ENCODE measurements around the gene BBS10. TPM values are rescaled to one million over a fixed set of nuclear protein-coding genes. Genes with fewer than 3 reads are reported as not detected.

Gene BBS10
- total RNA-seq, 1 donor from 2014 or later = 3.8 TPM

- no peaks in the 10 kb centered on the region for H3K9me3 ChIP-seq
- TF ChIP-seq CTCF (IDR thresholded peaks at IDR 0.05) = no peak
- no peaks in the 10 kb centered on the region for H3K36me3 ChIP-seq
- H3K4me1 ChIP-seq = no peaks in the 10 kb centered on the region
- DNase-seq (ENCODE audit: low spot score in 2 of 2) = no peak
- no peaks in the 10 kb centered on the region for H3K27me3 ChIP-seq
- H3K27ac ChIP-seq = no peak overlapping the region
- H3K4me3 ChIP-seq = no peak overlapping the region
- intact Hi-C loops (cut with DNase I) = no loop called here
Observed at GRCh38 chr12:76313299-76313698, 34.9 kb downstream of the BBS10 start.

GRCh38 chr12:76312315-76312714 lies 35.9 kb downstream of the BBS10 start:
- intact Hi-C loops (cut with DNase I) = no loop called here
- DNase-seq (ENCODE audit: low spot score in 2 of 2) = no peak
- Histone ChIP-seq H3K27me3 (no peaks in the 10 kb centered on the region), H3K4me3 (no peak overlapping the region), H3K9me3 (no peaks in the 10 kb centered on the region), H3K4me1 (no peaks in the 10 kb centered on the region), H3K36me3 (no peaks in the 10 kb centered on the region), H3K27ac (no peak overlapping the region)
- no peak for TF ChIP-seq CTCF (IDR thresholded peaks at IDR 0.05)

GRCh38 chr12:76311796-76312195 lies 36.4 kb downstream of the BBS10 start:
- Histone ChIP-seq H3K9me3 (no peaks in the 10 kb centered on the region), H3K4me3 (no peak overlapping the region), H3K4me1 (no peaks in the 10 kb centered on the region), H3K36me3 (no peaks in the 10 kb centered on the region), H3K27ac (no peak overlapping the region), H3K27me3 (no peaks in the 10 kb centered on the region)
- intact Hi-C loops (cut with DNase I) = no loop called here
- no peak for DNase-seq (ENCODE audit: low spot score in 2 of 2)
- no peak for TF ChIP-seq CTCF (IDR thresholded peaks at IDR 0.05)

GRCh38 chr12:76310110-76310509 lies 38.1 kb downstream of the BBS10 start:
- H3K27me3 ChIP-seq = no peaks in the 10 kb centered on the region

GRCh38 chr12:76308866-76309265 lies 39.3 kb downstream of the BBS10 start:
- Histone ChIP-seq H3K4me3 (no peak overlapping the region), H3K27me3 (no peaks in the 10 kb centered on the region), H3K4me1 (no peaks in the 10 kb centered on the region), H3K9me3 (no peaks in the 10 kb centered on the region), H3K36me3 (no peaks in the 10 kb centered on the region), H3K27ac (no peak overlapping the region)
- intact Hi-C loops (cut with DNase I) = no loop called here
- DNase-seq (ENCODE audit: low spot score in 2 of 2) = no peak
- TF ChIP-seq CTCF (IDR thresholded peaks at IDR 0.05) = no peak

More at GRCh38 chr12:76310110-76310509, 38.1 kb downstream of the BBS10 start:
- Histone ChIP-seq H3K36me3 (no peaks in the 10 kb centered on the region), H3K9me3 (no peaks in the 10 kb centered on the region), H3K4me3 (no peak overlapping the region), H3K4me1 (no peaks in the 10 kb centered on the region), H3K27ac (no peak overlapping the region)
- TF ChIP-seq CTCF (IDR thresholded peaks at IDR 0.05) = no peak
- intact Hi-C loops (cut with DNase I) = no loop called here
- no peak for DNase-seq (ENCODE audit: low spot score in 2 of 2)

- DNase-seq (ENCODE audit: low spot score in 2 of 2) = no peak
- H3K4me3 ChIP-seq = no peak overlapping the region
- no peaks in the 10 kb centered on the region for H3K27me3 ChIP-seq
- intact Hi-C loops (cut with DNase I) = no loop called here
- no peaks in the 10 kb centered on the region for H3K36me3 ChIP-seq
- no peak overlapping the region for H3K27ac ChIP-seq
- no peaks in the 10 kb centered on the region for H3K4me1 ChIP-seq
- TF ChIP-seq CTCF (IDR thresholded peaks at IDR 0.05) = no peak
- no peaks in the 10 kb centered on the region for H3K9me3 ChIP-seq
Observed at GRCh38 chr12:76307083-76307482, 41.1 kb downstream of the BBS10 start.

Measured in ascending aorta (tissue), 2 donors.